Measurements from ENCODE around the gene PALM2AKAP2.

- no peak for TF ChIP-seq CTCF (IDR thresholded peaks at IDR 0.05)
- TF ChIP-seq POLR2A (IDR thresholded peaks at IDR 0.05), result no peak
These were observed 20.4 kb upstream of the PALM2AKAP2 start for GRCh38 chr9:109759589-109759988.

Data from lower leg skin (tissue), 3 donors.